Measurements from ENCODE around the gene IFT20. TPM values are rescaled to one million over a fixed set of nuclear protein-coding genes. Genes with fewer than 3 reads are reported as not detected.

The IFT20 gene
- polyA plus RNA-seq, 1 donor (not counting 4 experiments of a cell fraction or from before 2014, with no cell fraction given): 28.7 TPM

- no peaks in the 10 kb centered on the region for H4K20me1 ChIP-seq (ENCODE audit: control insufficient read depth, extremely low read depth, insufficient read depth, low read length)
- H2AFZ ChIP-seq (ENCODE audit: control insufficient read depth, low read length): no peak overlapping the region
- FAIRE-seq: no peak
- peaks cover 24% of the 10 kb centered on the region for H3K4me1 ChIP-seq (ENCODE audit: control insufficient read depth, extremely low read depth, insufficient read depth, low read length)
- H3K36me3 ChIP-seq (ENCODE audit: control insufficient read depth in 2 of 2, extremely low read depth in 1 of 2, insufficient read depth in 2 of 2, low read length in 2 of 2): peaks cover 9 to 14% of the 10 kb centered on the region in 2 experiments
- H3K9me3 ChIP-seq (ENCODE audit: control insufficient read depth, low read depth, low read length): no peaks in the 10 kb centered on the region
- peaks cover under 1% of the 10 kb centered on the region for H3K9me1 ChIP-seq (ENCODE audit: control insufficient read depth, extremely low read depth, insufficient read depth, low read length)
- no peak overlapping the region for H3K4me3 ChIP-seq (ENCODE audit: control insufficient read depth in 2 of 3, extremely low read depth in 1 of 3, insufficient read depth in 2 of 3, low read depth in 1 of 3, low read length in 3 of 3)
- DNase-seq (ENCODE audit: low read depth, low spot score): no peak
- H3K27me3 ChIP-seq (ENCODE audit: control insufficient read depth, extremely low read depth, insufficient read depth, low read length): no peaks in the 10 kb centered on the region
- dilution Hi-C loops (cut with MboI; ENCODE audit: extremely low pct_ligation_motif_present, low sequenced_read_pairs): no loop called here
- H3K79me2 ChIP-seq (ENCODE audit: control insufficient read depth, insufficient read depth, low read length): peaks cover 20% of the 10 kb centered on the region
- H3K9ac ChIP-seq (ENCODE audit: control insufficient read depth, extremely low read depth, insufficient read depth, low read length): no peak overlapping the region
- no peak overlapping the region for H3K4me2 ChIP-seq (ENCODE audit: control insufficient read depth, extremely low read depth, insufficient read depth, low read depth, low read length)
- H3K27ac ChIP-seq (ENCODE audit: control insufficient read depth, insufficient read depth, low read length): no peak overlapping the region
- no peak for TF ChIP-seq CTCF (optimal IDR thresholded peaks at IDR 0.05 in 1 of 3, IDR thresholded peaks at IDR 0.05 in 1 of 3, conservative IDR thresholded peaks at IDR 0.05 in 1 of 3; ENCODE audit: extremely low read depth in 1 of 3, insufficient read depth in 2 of 3, low read length in 3 of 3)
- no peak for TF ChIP-seq EZH2 (IDR thresholded peaks at IDR 0.05; ENCODE audit: low read length)
Observed at GRCh38 chr17:28330671-28331070, 4.6 kb downstream of the IFT20 start.

DNA sequence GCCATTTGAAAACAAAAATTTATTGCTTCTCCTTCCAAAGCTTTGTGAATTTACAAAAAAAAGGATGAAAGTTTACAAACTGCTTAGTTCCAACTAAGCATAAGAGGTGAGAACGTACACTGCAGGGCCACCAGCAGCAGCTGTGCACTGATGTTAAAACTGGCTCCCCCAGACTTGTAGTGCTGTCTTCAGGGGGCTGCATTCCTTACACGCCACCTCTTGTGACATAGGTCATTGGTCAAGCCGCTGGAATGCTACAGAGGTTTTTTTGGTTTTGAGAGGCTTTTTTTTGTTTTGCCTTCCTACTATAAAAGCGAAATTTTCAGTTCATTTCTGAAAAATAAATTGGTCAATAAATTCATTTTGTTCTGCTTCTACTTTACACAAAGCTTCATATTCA is 6.9 kb downstream of the IFT20 start:
- H3K9me1 ChIP-seq (ENCODE audit: control insufficient read depth, extremely low read depth, insufficient read depth, low read length): peaks cover 2% of the 10 kb centered on the region
- H4K20me1 ChIP-seq (ENCODE audit: control insufficient read depth, extremely low read depth, insufficient read depth, low read length): no peaks in the 10 kb centered on the region
- no peak overlapping the region for H3K27ac ChIP-seq (ENCODE audit: control insufficient read depth, insufficient read depth, low read length)
- no peaks in the 10 kb centered on the region for H3K9me3 ChIP-seq (ENCODE audit: control insufficient read depth, low read depth, low read length)
- DNase-seq (ENCODE audit: low read depth, low spot score) (no peak), FAIRE-seq (no peak)
- peaks cover 12% of the 10 kb centered on the region for H3K79me2 ChIP-seq (ENCODE audit: control insufficient read depth, insufficient read depth, low read length)
- no peak overlapping the region for H3K4me3 ChIP-seq (ENCODE audit: control insufficient read depth in 2 of 3, extremely low read depth in 1 of 3, insufficient read depth in 2 of 3, low read depth in 1 of 3, low read length in 3 of 3)
- H2AFZ ChIP-seq (ENCODE audit: control insufficient read depth, low read length): no peak overlapping the region
- dilution Hi-C loops (cut with MboI; ENCODE audit: extremely low pct_ligation_motif_present, low sequenced_read_pairs): no loop called here
- no peak overlapping the region for H3K4me2 ChIP-seq (ENCODE audit: control insufficient read depth, extremely low read depth, insufficient read depth, low read depth, low read length)
- H3K4me1 ChIP-seq (ENCODE audit: control insufficient read depth, extremely low read depth, insufficient read depth, low read length): peaks cover 14% of the 10 kb centered on the region
- no peak overlapping the region for H3K9ac ChIP-seq (ENCODE audit: control insufficient read depth, extremely low read depth, insufficient read depth, low read length)
- no peak for TF ChIP-seq CTCF (optimal IDR thresholded peaks at IDR 0.05 in 1 of 3, IDR thresholded peaks at IDR 0.05 in 1 of 3, conservative IDR thresholded peaks at IDR 0.05 in 1 of 3; ENCODE audit: extremely low read depth in 1 of 3, insufficient read depth in 2 of 3, low read length in 3 of 3)
- no peak for TF ChIP-seq EZH2 (IDR thresholded peaks at IDR 0.05; ENCODE audit: low read length)
- peaks cover 14% of the 10 kb centered on the region in 2 experiments for H3K36me3 ChIP-seq (ENCODE audit: control insufficient read depth in 2 of 2, extremely low read depth in 1 of 2, insufficient read depth in 2 of 2, low read length in 2 of 2)
- no peaks in the 10 kb centered on the region for H3K27me3 ChIP-seq (ENCODE audit: control insufficient read depth, extremely low read depth, insufficient read depth, low read length)

All from keratinocyte (primary cell).